Skin epidermis (tissue), 12 donors: ENCODE data around the gene CDK11A.

Experiments
- H3K27ac ChIP-seq, 21 experiments: fragments of 200-600 bp; sonication (generic) in 11 of 21; one replicate each; pipeline ENCODE4 v1.5.0; 2020; ENCODE audit warnings: mild to moderate bottlenecking in 3 of 21, inconsistent platforms in 2 of 21, moderate library complexity in 2 of 21
- H3K4me3 ChIP-seq, 7 experiments: fragments of 200-600 bp; sonication (generic) in 2 of 7; one replicate each; pipeline ENCODE4 v1.5.0; 2020; ENCODE audit warnings: inconsistent platforms in 2 of 7, mild to moderate bottlenecking in 2 of 7, moderate library complexity in 1 of 7

Gene CDK11A

DNA sequence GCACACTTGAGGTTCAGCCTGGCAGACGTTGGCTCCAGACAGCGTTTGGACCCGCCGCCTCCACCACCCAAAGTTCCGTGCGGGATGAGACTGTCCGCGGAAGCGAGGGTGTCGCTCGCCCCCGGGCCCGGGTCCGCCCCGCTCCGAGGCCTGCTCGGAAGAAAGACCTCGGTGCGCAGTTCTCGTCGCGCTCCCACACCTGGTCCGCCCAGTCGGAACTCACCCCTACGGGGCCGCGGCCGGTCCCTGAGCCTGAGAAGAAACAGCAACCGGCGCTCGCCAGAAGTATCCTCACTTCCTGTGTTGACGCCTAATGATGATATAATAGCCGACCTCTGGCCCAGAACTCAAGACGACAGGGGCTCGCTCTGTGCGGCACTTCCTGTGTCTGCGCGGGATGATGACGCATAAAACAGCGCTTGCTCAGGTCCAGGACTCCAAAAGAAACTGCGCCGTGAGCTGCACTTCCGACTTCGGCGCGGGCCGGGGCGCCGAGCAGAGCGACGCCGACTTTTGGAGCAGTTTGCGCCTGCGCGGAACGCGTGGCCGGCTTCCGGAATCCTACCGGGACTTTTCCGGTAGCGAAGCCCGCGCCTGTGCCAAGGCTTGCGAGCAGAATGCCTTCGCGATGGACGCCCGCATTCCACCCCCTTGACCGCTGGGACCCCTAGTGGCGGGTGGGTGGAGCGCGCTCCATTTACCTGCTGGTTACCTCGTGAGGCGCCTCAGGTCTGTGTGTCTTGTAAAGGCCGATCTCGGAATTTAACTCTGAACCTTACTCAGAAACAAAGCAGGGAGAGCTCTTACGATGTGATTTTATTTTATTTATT, at the start of gene CDK11A:
TSS of gene CDK11A (minus strand) at position 323 of the 830 bp plus-strand sequence. CDS start 1,539 bp downstream, outside the sequence.
- H3K4me3 ChIP-seq: peak within 1 kb of the TSS; percentile 52 to 69 (median 58)
- peak within 1 kb of the TSS; percentile 39 to 93 (median 84) for H3K27ac ChIP-seq

DNA sequence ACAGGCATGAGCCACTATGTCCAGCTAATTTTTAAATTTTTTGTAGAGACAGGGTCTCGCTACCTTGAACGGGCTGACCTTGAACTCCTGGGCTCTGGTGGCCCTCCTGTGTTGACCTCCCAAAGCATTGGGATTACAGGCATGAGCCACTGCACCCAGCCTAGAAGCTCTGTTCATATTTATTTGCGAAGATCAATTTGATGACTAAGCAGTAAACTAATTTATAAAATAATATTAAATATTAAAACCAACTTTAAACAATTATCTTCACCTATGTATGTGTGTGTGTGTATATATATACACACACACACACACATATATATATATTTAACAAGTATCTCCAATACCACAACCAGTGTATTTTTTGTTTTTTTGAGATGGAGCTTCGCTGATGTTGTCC, 49.7 kb upstream of the CDK11A start:
- no peak overlapping the region for H3K27ac ChIP-seq
- no peak overlapping the region for H3K4me3 ChIP-seq

DNA sequence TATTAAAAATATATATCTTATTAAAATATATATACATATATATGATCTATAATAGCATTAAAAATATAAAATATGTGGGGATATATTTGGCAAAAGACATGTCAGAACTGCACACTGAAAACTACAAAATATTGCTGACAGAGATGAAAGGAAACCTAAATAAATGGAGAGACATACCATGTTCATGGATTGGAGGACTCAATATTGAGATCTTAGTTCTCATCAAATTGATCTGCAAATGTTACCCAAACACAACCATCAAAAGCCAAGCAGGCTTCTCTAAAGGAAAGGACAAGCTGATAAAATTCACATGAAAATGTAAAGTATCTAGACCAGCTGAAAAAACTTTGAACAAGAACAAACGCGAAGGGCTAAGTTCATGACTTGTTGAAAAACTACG, 46.9 kb upstream of the CDK11A start:
- no peak overlapping the region for H3K4me3 ChIP-seq
- no peak overlapping the region for H3K27ac ChIP-seq

- Histone ChIP-seq H3K27ac (no peak overlapping the region), H3K4me3 (no peak overlapping the region)
Measured at GRCh38 chr1:1770102-1770501, 45.9 kb upstream of the CDK11A start.

DNA sequence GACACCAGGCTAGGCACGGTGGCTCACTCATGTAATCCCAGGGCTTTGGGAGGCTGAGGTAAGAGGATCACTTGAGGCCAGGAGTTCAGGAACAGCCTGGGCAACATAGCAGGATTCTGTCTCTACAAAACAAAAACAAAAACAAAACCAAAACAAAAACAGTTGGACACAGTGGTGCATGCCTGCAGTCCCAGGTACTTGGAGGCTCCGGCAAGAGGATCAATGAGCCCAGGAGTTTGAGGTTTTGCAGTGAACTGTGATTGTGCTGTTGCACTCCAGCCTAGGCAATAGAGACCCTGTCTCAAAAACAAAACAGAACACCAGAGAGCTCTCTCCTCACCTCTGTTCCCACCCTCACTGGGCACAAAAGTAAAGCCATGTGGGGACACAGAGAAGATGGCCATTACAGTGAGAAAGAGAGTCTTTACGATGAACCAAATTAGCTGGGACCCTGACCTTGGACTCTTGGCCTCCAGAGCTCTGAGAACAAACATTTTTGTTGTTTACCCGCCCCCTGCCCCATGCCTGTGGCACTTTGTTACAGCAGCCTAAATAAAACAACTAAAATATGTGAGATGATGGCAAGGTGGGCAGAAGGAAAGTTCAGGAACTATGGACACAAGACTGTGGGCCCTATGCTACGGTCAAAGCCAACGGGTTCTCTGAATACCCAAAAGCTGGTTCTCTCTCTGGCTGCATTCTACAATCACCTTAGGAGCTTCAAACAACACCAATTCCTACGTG, 44.3 kb upstream of the CDK11A start:
- no peak overlapping the region for H3K27ac ChIP-seq

DNA sequence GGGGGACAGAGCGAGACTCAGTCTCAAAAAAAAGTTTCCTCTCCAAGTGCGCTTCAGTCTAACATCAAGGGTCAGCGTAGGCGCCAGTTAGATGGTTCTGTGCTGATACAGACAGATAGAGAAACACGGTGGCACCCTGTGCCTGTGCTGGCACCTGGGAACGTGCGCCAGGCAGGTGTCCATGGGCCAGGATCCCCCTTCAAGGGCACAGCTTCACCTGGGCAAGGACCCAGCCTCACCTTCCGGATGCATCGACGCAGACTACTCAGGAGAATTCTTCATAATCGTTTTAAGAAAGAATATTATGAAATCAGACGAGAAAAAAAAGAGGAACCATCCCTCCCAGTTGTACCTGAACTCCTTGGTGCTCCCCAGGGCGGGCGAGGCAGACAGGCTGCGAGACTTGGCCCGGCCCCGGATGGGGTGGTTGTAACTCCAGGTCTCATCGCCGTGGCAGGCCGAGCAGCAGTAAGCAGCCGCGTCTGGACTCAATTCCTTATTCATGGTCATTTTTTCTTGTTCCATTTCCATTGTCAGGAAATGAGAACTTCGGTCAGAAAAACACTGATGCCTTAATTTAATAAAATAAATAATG, 40.8 kb upstream of the CDK11A start:
- no peak overlapping the region for H3K27ac ChIP-seq
- no peak overlapping the region for H3K4me3 ChIP-seq

More for the DNA sequence above, 44.3 kb upstream of the CDK11A start:
- H3K4me3 ChIP-seq: no peak overlapping the region

GRCh38 chr1:1763657-1764621, 39.8 kb upstream of the CDK11A start:
- peak overlapping the region in 4 of 21 experiments; percentile 34 to 52 (median 50) for H3K27ac ChIP-seq

GRCh38 chr1:1761504-1762376, 37.6 kb upstream of the CDK11A start:
- no peak overlapping the region for H3K27ac ChIP-seq
- H3K4me3 ChIP-seq: no peak overlapping the region

More at GRCh38 chr1:1763657-1764621, 39.8 kb upstream of the CDK11A start:
- H3K4me3 ChIP-seq: no peak overlapping the region

- Histone ChIP-seq H3K4me3 (no peak overlapping the region), H3K27ac (no peak overlapping the region)
Measured at GRCh38 chr1:1760715-1761114, 36.6 kb upstream of the CDK11A start.

DNA sequence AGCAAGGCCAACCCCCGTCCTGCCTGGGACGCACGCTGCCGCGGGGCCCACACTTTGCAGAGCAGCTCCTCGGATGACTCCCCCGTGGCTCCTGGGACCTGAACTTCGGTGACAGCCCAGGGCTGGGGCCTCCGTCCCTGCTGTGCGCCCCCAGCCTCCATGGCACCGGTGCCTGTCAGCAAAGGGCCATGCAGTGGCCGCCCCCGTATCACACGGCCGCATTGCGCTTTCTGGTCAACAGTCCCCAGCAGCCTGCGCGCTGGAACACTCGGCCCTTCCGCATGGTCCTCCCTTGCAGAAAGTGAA, 36.1 kb upstream of the CDK11A start:
- H3K4me3 ChIP-seq: no peak overlapping the region
- H3K27ac ChIP-seq: no peak overlapping the region

DNA sequence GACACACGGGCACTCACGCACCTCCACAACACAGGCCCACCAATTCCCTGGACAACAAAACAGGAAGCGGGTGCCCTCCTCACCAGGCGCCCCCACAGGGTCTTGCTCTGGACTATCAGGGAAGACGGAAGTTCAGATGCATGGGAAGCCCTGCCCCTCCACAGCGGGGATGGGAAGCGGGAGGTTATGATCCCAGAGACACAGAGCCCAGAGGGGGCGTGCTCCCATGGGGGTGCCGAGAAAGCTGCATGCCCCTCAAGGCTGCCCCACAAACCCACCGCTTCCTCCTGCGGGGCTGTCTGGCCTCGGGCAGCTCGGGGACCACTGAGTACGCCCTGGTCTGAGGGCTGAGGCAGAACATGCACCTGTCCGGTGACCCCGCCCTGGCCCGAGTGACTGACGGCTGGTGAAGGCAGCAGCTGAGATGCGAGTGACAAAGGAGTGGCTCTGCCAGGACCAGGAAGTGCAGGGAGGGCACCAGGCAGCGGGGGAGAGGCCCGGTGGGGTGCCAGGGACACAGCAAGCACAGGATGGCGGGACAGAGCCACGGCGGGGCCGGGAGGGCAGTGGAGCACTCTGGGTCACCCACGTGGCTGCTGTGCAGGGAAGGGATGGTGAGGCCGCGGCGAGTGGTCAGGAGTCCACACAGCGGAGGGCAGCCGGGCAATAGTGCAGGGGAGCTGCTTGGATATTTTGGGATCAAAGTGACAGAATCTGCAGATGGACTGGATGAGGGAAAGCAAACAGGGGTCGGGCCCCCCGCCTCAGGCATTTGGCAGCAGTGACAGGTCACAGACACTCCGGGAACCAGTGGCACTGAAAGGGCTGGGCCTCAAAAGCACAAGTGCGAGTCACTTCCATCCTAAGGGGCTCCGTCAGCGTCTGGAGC, 35.5 kb upstream of the CDK11A start:
- Histone ChIP-seq H3K4me3 (no peak overlapping the region), H3K27ac (peak overlapping the region in 1 of 21 experiments; percentile 1)

GRCh38 chr1:1758692-1759455, 34.7 kb upstream of the CDK11A start:
- peak overlapping the region in 4 of 21 experiments; percentile 1 to 50 (median 33) for H3K27ac ChIP-seq

GRCh38 chr1:1758059-1758621, 34.0 kb upstream of the CDK11A start:
- peak overlapping the region in 3 of 21 experiments; percentile 1 to 50 (median 22) for H3K27ac ChIP-seq
- no peak overlapping the region for H3K4me3 ChIP-seq

More at GRCh38 chr1:1758692-1759455, 34.7 kb upstream of the CDK11A start:
- H3K4me3 ChIP-seq: no peak overlapping the region

GRCh38 chr1:1757422-1758058, 33.4 kb upstream of the CDK11A start:
- no peak overlapping the region for H3K27ac ChIP-seq
- H3K4me3 ChIP-seq: no peak overlapping the region

DNA sequence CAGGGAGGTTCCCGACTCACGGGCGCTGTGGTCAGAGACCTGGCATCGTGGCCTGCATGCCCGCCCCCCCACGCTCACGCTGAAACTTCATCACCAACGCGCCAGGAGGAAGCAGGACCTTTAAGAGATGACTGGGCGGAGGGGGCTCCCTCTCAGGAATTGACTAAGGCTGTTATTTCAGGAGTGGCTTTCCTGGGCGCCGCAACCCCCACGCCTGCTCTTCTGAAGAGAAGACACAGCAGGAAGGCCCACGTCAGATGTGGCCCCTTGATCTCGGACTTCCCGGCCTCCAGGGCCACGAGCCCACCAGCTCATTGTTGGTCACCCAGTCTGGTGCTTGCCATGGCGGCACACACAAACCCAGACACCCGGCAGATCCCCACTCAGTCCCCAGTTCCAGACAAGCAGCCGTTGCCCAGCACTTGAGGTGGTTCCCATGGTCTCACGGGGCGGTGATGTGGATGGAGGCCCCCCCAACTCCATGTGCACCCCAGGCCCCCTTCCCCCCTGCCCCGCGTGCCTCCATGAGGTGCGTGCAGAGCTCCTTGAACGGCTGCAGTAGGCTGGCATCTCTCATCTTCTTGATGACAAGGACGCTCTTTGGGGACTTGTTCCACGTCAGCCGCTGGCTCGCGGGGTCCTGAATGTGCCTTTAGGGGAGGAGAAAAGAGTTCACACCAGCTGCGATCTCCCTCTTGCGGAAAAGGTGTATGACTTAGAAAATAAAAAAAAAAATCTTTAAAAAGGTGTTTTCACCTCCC, 32.7 kb upstream of the CDK11A start:
- Histone ChIP-seq H3K27ac (no peak overlapping the region), H3K4me3 (no peak overlapping the region)
